Esophagus muscularis mucosa (tissue), 4 donors: ENCODE data around the gene TPX2. TPM values are rescaled to one million over a fixed set of nuclear protein-coding genes. Genes with fewer than 3 reads are reported as not detected.

ENCODE experiments used
- DNase-seq: peaks from one replicate; pipeline ENCODE4 v3.0.0-alpha.2; 2017; ENCODE audit errors: extremely low spot score
- H3K27ac ChIP-seq, 4 donors: fragments of 200-600 bp; sonication (generic); replicated peaks in 1 of 4; 1 replicate in 3 of 4; 2 replicates in 1 of 4; pipeline ENCODE4 v1.5.1; 2016 to 2019; ENCODE audit warnings: mild to moderate bottlenecking in 1 of 4
- H3K27me3 ChIP-seq, 4 donors: fragments of 200-600 bp; sonication (generic); one replicate each; pipeline versions ENCODE4 v1.5.1 to v1.6.0; 2016 to 2019
- H3K36me3 ChIP-seq, 4 donors: fragments of 200-600 bp; sonication (generic); one replicate each; pipeline ENCODE4 v1.5.1; 2016 to 2019
- H3K4me1 ChIP-seq, 4 donors: fragments of 200-600 bp; sonication (generic); one replicate each; pipeline ENCODE4 v1.5.1; 2016 to 2019
- H3K4me3 ChIP-seq, 4 donors: fragments of 200-600 bp; sonication (generic); 1 replicate in 2 of 4; 2 replicates in 2 of 4; pipeline ENCODE4 v1.5.1; 2016 to 2019; ENCODE audit warnings: mild to moderate bottlenecking in 4 of 4, moderate library complexity in 1 of 4
- H3K9me3 ChIP-seq, 4 donors: fragments of 200-600 bp; sonication (generic); 1 replicate in 3 of 4; 2 replicates in 1 of 4; pipeline ENCODE4 v1.5.1; 2016 to 2019
- EP300 ChIP-seq: sonication (generic); formaldehyde crosslinking; IDR thresholded peaks from one replicate; pipeline ENCODE4 v1.6.1; 2017; ENCODE audit warnings: antibody characterized with exemption
- POLR2A ChIP-seq: fragments of 450-650 bp; IDR thresholded peaks from one replicate; pipeline ENCODE4 v1.6.1; 2017; ENCODE audit warnings: antibody characterized with exemption, moderate library complexity, mild to moderate bottlenecking, low read depth
- POLR2AphosphoS5 ChIP-seq, 2 donors: sonication (generic); formaldehyde crosslinking; IDR thresholded peaks; one replicate each; pipeline ENCODE4 v1.6.1; 2017; ENCODE audit warnings: antibody characterized with exemption in 2 of 2
- WGBS: methylation state at CpG from one replicate; pipeline ENCODE4 v1.1.5; 2018; 5-methylcytosine and 5-hydroxymethylcytosine counted together
- intact Hi-C: fragments of 100-400 bp; cut with DNase I; formaldehyde crosslinking; loops from one replicate; pipeline ENCODE4 v1.15.1; 2023
- total RNA-seq, 4 donors: library from RNA; depleted of rRNA; stranded (reverse); fragments of >200 nt; gene quantifications; one replicate each; pipeline versions ENCODE4 v1.1.0 to v1.2.1, GENCODE V29; 2016
- TF ChIP-seq, protein P1 (sequence below), 3 experiments: fragments of 200-600 bp in 2 of 3; fragments of 450-650 bp in 1 of 3; sonication (generic) in 2 of 3; IDR thresholded peaks; one replicate each; pipeline ENCODE4 v1.5.1; 2017 to 2019; ENCODE audit warnings: antibody characterized with exemption in 3 of 3, mild to moderate bottlenecking in 2 of 3, moderate library complexity in 1 of 3

Gene TPX2
- total RNA-seq, 4 donors from 2014 or later, result under 0.01 to 1.1 (median 0.38) TPM

DNA sequence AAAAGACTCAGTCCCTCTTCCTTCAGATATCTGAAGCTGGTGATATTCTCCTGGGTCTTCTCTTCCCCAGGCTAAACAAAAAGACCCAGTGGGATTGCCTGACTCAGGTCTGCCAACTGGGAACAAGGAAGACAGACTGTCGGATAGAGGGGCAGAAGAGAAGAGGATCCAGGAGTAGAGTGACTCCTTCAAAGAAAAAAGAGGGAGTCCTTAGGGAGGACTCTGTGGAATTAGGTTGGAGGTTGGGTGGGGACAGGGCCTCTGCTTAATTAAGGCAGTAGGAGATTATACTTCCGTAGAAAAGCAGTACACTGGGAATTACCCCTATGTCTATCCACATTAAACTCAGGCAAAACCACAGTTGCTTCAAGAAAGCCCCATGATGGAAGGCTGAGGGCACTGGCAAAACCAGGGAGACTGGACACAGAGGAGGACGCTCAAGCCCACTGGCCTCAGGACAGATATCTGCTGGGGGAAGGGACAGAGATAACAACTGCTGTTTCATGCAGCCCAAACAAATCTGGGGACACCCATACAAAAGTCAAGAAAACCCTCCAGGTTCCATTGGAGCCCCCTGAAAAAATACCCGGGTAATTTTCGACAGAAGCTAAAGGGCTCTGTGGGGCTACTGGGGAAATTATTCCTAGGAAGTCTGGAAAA is 22.1 kb upstream of the TPX2 start:
- Histone ChIP-seq H3K27me3 (no peaks in the 10 kb centered on the region), H3K4me3 (peak overlapping the region; percentile 5 to 78 (median 51)), H3K9me3 (no peaks in the 10 kb centered on the region), H3K27ac (peak overlapping the region; percentile 93 to 99 (median 96)), H3K36me3 (peaks cover 0 to 64% (median 14%) of the 10 kb centered on the region in 4 donors), H3K4me1 (peaks cover 71 to 100% (median 94%) of the 10 kb centered on the region in 4 donors)
- 63% methylated on average over 5 of the region's 5 CpGs for whole genome bisulfite sequencing
- no peak for TF ChIP-seq POLR2AphosphoS5 (IDR thresholded peaks at IDR 0.05)
- TF ChIP-seq EP300, result no peak
- no peak for TF ChIP-seq POLR2A
- no peak for DNase-seq
- intact Hi-C loops, result no loop called here

DNA sequence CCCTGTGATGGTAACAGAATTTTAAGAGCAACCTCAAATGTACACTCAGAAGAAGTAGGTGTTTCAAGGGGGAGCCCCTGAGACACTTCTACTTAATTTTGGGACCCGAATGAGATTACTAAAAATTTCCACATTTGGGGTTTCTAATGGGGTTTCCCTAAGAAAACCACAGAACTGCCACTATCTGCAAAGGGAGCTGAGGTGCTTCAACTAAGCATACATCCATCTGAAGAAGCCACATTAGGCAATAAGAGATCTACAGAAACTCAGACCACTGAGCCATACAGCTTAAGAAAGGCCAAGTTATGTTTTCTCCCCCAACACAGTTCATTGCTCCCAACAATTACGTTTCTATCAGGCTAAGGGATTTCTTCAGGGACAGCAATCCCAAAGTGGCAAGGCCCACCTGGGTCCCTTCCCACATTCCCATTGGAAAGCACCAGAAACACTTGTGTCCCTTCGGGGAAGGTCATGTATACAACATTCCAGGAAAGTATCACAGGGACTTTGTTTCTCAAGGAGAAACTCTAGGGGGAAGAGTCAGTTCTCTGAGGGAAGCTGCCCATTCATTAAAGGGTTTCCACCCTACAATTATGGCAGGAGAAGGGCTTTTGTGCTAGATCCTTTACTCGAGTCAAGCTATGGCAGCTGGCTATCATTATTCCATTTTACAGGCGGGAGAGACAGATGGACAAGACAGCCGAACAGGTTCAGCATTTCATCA is 21.4 kb upstream of the TPX2 start:
- 75% methylated on average over 6 of the region's 6 CpGs for WGBS

DNA sequence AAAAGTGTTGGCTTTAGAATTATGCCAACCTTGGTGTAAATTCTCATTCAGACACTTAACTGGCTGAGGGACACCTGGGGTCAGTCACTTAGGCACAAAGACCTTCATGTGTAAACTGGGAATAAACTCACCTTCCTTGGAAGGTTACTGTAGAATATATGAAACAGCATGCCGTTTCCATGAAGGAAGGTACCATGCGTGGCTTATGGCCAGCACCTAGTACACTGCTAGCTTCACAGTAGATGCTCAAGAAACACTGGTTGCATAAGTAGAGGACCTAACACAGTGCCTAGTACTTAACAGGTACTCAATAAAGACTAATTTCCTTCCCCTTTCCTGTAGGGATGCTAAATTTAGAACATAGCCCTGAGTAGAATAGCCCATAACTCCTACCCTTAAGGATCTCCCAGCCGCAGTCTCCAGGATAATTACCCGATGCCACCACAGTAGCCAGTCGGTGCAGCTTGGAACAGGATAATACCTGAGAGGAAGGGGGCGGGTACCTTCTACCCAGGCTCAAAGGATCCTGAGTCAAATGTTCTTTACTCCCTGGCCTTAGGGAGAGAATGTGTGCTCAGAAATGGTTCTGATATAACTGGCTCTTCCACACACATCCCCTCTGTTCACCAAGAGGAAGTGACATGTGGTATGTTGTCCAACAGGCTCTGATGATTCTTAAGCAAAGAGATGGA is 20.0 kb upstream of the TPX2 start:
- Histone ChIP-seq H3K36me3 (peaks cover 0 to 58% (median 12%) of the 10 kb centered on the region in 4 donors), H3K4me1 (peaks cover 53 to 81% (median 74%) of the 10 kb centered on the region in 4 donors), H3K27ac (peak overlapping the region; percentile 93 to 99 (median 96)), H3K9me3 (no peaks in the 10 kb centered on the region), H3K4me3 (peak overlapping the region; percentile 73 to 89 (median 82)), H3K27me3 (no peaks in the 10 kb centered on the region)
- intact Hi-C loops, result no loop called here
- TF ChIP-seq, protein P1, sequence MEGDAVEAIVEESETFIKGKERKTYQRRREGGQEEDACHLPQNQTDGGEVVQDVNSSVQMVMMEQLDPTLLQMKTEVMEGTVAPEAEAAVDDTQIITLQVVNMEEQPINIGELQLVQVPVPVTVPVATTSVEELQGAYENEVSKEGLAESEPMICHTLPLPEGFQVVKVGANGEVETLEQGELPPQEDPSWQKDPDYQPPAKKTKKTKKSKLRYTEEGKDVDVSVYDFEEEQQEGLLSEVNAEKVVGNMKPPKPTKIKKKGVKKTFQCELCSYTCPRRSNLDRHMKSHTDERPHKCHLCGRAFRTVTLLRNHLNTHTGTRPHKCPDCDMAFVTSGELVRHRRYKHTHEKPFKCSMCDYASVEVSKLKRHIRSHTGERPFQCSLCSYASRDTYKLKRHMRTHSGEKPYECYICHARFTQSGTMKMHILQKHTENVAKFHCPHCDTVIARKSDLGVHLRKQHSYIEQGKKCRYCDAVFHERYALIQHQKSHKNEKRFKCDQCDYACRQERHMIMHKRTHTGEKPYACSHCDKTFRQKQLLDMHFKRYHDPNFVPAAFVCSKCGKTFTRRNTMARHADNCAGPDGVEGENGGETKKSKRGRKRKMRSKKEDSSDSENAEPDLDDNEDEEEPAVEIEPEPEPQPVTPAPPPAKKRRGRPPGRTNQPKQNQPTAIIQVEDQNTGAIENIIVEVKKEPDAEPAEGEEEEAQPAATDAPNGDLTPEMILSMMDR (IDR thresholded peaks at IDR 0.05), result no peak
- TF ChIP-seq EP300 (no peak), POLR2A (no peak), POLR2AphosphoS5 (IDR thresholded peaks at IDR 0.05) (peak in 1 of 2 donors; percentile 38)
- DNase-seq, result no peak
- 77% methylated on average over 6 of the region's 6 CpGs for WGBS

More for the DNA sequence above, 21.4 kb upstream of the TPX2 start:
- peaks cover 0 to 64% (median 14%) of the 10 kb centered on the region in 4 donors for H3K36me3 ChIP-seq
- peak overlapping the region; percentile 5 to 78 (median 51) for H3K4me3 ChIP-seq
- no peaks in the 10 kb centered on the region for H3K27me3 ChIP-seq
- no peaks in the 10 kb centered on the region for H3K9me3 ChIP-seq
- TF ChIP-seq, protein P1 (IDR thresholded peaks at IDR 0.05), result no peak
- TF ChIP-seq POLR2AphosphoS5 (IDR thresholded peaks at IDR 0.05), result no peak
- no peak for TF ChIP-seq EP300
- TF ChIP-seq POLR2A, result no peak
- H3K27ac ChIP-seq, result peak overlapping the region; percentile 93 to 99 (median 96)
- H3K4me1 ChIP-seq, result peaks cover 66 to 94% (median 88%) of the 10 kb centered on the region in 4 donors
- DNase-seq, result no peak
- intact Hi-C loops, result no loop called here

DNA sequence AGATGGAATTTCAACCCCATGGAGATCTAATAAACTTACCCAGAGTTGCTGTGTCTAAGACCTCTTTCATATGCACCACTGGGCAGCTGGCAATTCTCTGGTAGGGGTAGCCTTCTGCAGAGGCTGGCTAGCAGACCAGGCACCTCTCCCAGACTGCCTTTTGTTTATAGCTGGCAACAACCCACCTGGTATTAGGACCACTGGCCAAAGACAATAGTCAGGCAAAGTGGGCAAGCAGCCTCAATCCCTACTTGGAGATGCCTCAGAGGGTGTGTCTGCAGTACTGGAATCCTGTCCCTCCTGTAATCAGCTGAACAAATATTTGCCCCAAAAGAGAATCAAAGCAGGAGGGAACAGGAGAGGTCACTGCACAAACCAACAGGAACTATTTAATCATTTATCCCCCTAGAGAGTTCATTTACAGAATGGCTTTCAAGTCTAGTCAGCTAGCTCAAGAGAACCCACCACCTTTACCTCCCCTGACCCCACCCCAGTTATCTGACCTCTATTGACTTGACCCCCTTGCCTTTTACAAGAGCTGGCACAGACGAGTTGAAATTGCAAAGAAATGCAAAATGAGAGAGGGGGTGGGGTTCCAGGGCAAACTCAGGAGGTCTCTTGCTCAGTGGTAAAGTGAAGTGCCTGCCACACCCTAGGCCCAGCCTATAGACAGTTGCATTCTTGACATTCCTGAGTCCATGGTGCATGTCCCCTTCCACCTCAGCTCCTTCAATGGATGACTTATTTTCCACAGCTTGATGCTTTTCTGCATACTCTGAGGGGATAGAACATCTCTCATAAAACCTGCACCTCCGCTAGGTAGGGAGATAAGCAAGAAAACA is 19.2 kb upstream of the TPX2 start:
- Histone ChIP-seq H3K27ac (peak overlapping the region; percentile 93 to 99 (median 96)), H3K4me3 (peak overlapping the region; percentile 73 to 89 (median 82)), H3K4me1 (peaks cover 46 to 75% (median 67%) of the 10 kb centered on the region in 4 donors), H3K27me3 (no peaks in the 10 kb centered on the region), H3K9me3 (no peaks in the 10 kb centered on the region), H3K36me3 (peaks cover 0 to 51% (median 10%) of the 10 kb centered on the region in 4 donors)
- WGBS, result 51% methylated on average over 2 of the region's 2 CpGs
- intact Hi-C loops, result loop anchor here (5.0 kb wide), 1 partner anchor 148 kb away; no protein-coding TSS in a partner anchor
- no peak for DNase-seq
- no peak for TF ChIP-seq EP300
- no peak for TF ChIP-seq POLR2A
- no peak for TF ChIP-seq POLR2AphosphoS5 (IDR thresholded peaks at IDR 0.05)
- TF ChIP-seq, protein P1 (IDR thresholded peaks at IDR 0.05), result no peak
